Measurements from ENCODE around the gene LYPD1. TPM values are rescaled to one million over a fixed set of nuclear protein-coding genes. Genes with fewer than 3 reads are reported as not detected.

The LYPD1 gene
- total and polyA plus RNA-seq, 2 experiments from 2014 or later = 1.5 to 4.2 TPM

GRCh38 chr2:132671151-132671835, 1.3 kb upstream of the LYPD1 start:
- ATAC-seq (peak; percentile 16), DNase-seq (ENCODE audit: low spot score) (peak; percentile 77)
- H3K27ac Mint-ChIP-seq = no peak overlapping the region
- no peaks in the 10 kb centered on the region for H3K36me3 Mint-ChIP-seq (ENCODE audit: low read depth)
- Histone ChIP-seq H3K4me3 (peak overlapping the region; percentile 79), H3K9me2 (ENCODE audit: insufficient read depth) (no peaks in the 10 kb centered on the region), H3K27me3 (ENCODE audit: insufficient read depth) (peaks cover 85% of the 10 kb centered on the region), H4K20me1 (replicated peaks; ENCODE audit: insufficient read depth) (no peaks in the 10 kb centered on the region), H3K36me3 (ENCODE audit: insufficient read depth) (no peaks in the 10 kb centered on the region), H2AFZ (peak overlapping the region; percentile 80; the same call in 1 of the 2 replicates), H3K27ac (ENCODE audit: low read depth) (no peak overlapping the region), H3K4me2 (peak overlapping the region; percentile 93), H3K79me2 (replicated peaks; ENCODE audit: insufficient read depth) (no peaks in the 10 kb centered on the region), H3K4me1 (ENCODE audit: insufficient read depth) (peaks cover 18% of the 10 kb centered on the region), H3F3A (replicated peaks; ENCODE audit: low read depth) (no peaks in the 10 kb centered on the region)
- peaks cover 52% of the 10 kb centered on the region for H3K27me3 Mint-ChIP-seq (ENCODE audit: insufficient read depth, low read depth, poor library complexity)
- TF ChIP-seq REST (IDR thresholded peaks at IDR 0.05; ENCODE audit: unreplicated experiment) (no peak), EZH2phosphoT487 (IDR thresholded peaks at IDR 0.05; ENCODE audit: unreplicated experiment) (no peak), NANOG (IDR thresholded peaks at IDR 0.05; ENCODE audit: borderline replicate concordance) (0 out of 2 replicates have a peak, but pooled peaks have one; percentile 26), JUNB (IDR thresholded peaks at IDR 0.05; ENCODE audit: unreplicated experiment) (no peak), ZNF114 (CRISPR knock-in tag; IDR thresholded peaks at IDR 0.05) (no peak), CTCF (conservative IDR thresholded peaks at IDR 0.05; ENCODE audit: low read depth in 2 of 2) (peak in 1 of 2 experiments; percentile 10; a peak in 1 of 4 replicates), CREB1 (CRISPR knock-in tag; IDR thresholded peaks at IDR 0.05; ENCODE audit: low read depth) (no peak), POLR2AphosphoS5 (IDR thresholded peaks at IDR 0.05; ENCODE audit: low read depth) (no peak), EZH2 (IDR thresholded peaks at IDR 0.05; ENCODE audit: low read depth, unreplicated experiment) (peak; percentile 64), ZNF462 (CRISPR knock-in tag; IDR thresholded peaks at IDR 0.05) (no peak), ZNF331 (CRISPR knock-in tag; IDR thresholded peaks at IDR 0.05; ENCODE audit: low read depth) (no peak), ETS1 (IDR thresholded peaks at IDR 0.05) (no peak), STAT1 (IDR thresholded peaks at IDR 0.05; ENCODE audit: unreplicated experiment) (no peak)
- peak overlapping the region; percentile 80 for H3K4me3 Mint-ChIP-seq
- no peaks in the 10 kb centered on the region for H3K9me3 Mint-ChIP-seq
- peaks cover 15% of the 10 kb centered on the region for H3K4me1 Mint-ChIP-seq
